OCI-LY1 (cell line): Measurements from ENCODE around the gene CSRP1.

ENCODE experiments used
- H2AFZ ChIP-seq: fragments of 200-600 bp; sonication (generic), shearing (Covaris generic); 2 replicates; pipeline ENCODE4 v1.6.0; 2014; ENCODE audit warnings: antibody characterized with exemption, mild to moderate bottlenecking, low read length
- H3F3A ChIP-seq: fragments of 200-600 bp; sonication (generic), shearing (Covaris generic); 2 replicates; pipeline ENCODE4 v1.6.0; 2014; ENCODE audit warnings: mild to moderate bottlenecking, antibody characterized with exemption, low read length, moderate library complexity; ENCODE audit not compliant: insufficient read depth
- H3K27ac ChIP-seq: fragments of 200-600 bp; sonication (generic); 2 replicates; pipeline ENCODE4 v1.5.1; 2014; ENCODE audit warnings: low read length, mixed run types, mild to moderate bottlenecking, low read depth; ENCODE audit not compliant: poor library complexity, severe bottlenecking
- H3K27me3 ChIP-seq: fragments of 200-600 bp; sonication (generic); 2 replicates; pipeline ENCODE4 v1.6.0; 2014; ENCODE audit warnings: antibody characterized with exemption, mild to moderate bottlenecking, low read length, moderate library complexity; ENCODE audit not compliant: insufficient read depth
- H3K36me3 ChIP-seq: fragments of 200-600 bp; sonication (generic); 2 replicates; pipeline ENCODE4 v1.6.1; 2014; ENCODE audit warnings: mild to moderate bottlenecking, antibody characterized with exemption, low read length, moderate library complexity, mixed read lengths; ENCODE audit not compliant: insufficient read depth
- H3K4me1 ChIP-seq: fragments of 200-600 bp; sonication (generic); 2 replicates; pipeline ENCODE4 v1.5.1; 2014; ENCODE audit warnings: mild to moderate bottlenecking, low read length, moderate library complexity; ENCODE audit not compliant: insufficient read depth, severe bottlenecking
- H3K4me2 ChIP-seq: fragments of 200-600 bp; sonication (generic), shearing (Covaris generic); 2 replicates; pipeline ENCODE4 v1.6.1; 2014; ENCODE audit warnings: low read length
- H3K4me3 ChIP-seq: fragments of 200-600 bp; sonication (generic); 2 replicates; pipeline ENCODE4 v1.5.1; 2014; ENCODE audit warnings: low read length, low read depth, mild to moderate bottlenecking, mixed read lengths; ENCODE audit not compliant: poor library complexity, severe bottlenecking
- H3K79me2 ChIP-seq: fragments of 200-600 bp; shearing (Covaris generic); 2 replicates; pipeline ENCODE4 v1.6.1; 2016; ENCODE audit warnings: mixed run types, low read length, mixed read lengths; ENCODE audit not compliant: insufficient read depth
- H3K9ac ChIP-seq: fragments of 200-600 bp; sonication (generic), shearing (Covaris generic); 2 replicates; pipeline ENCODE4 v1.6.1; 2014; ENCODE audit warnings: mild to moderate bottlenecking, low read length, mixed read lengths
- H3K9me2 ChIP-seq: fragments of 200-600 bp; sonication (generic), shearing (Covaris generic); 2 replicates; pipeline ENCODE4 v1.6.1; 2014; ENCODE audit warnings: low read depth, mild to moderate bottlenecking, low read length, mixed read lengths
- H3K9me3 ChIP-seq: fragments of 200-600 bp; shearing (Covaris generic); 2 replicates; pipeline ENCODE4 v1.6.1; 2014; ENCODE audit warnings: low read length, mixed read lengths
- H4K20me1 ChIP-seq: fragments of 200-600 bp; sonication (generic), shearing (Covaris generic); 2 replicates; pipeline ENCODE4 v1.6.0; 2016; ENCODE audit warnings: mild to moderate bottlenecking, low read length; ENCODE audit not compliant: insufficient read depth
- EZH2 ChIP-seq: fragments of 200-600 bp; sonication (generic), shearing (Covaris generic); IDR thresholded peaks from 2 replicates; pipeline ENCODE4 v1.8.0; 2017; ENCODE audit warnings: borderline replicate concordance, mixed run types, mild to moderate bottlenecking, antibody characterized with exemption, low read length, moderate library complexity, mixed read lengths
- TF ChIP-seq, protein P1 (sequence below): fragments of 200-600 bp; sonication (generic), shearing (Covaris generic); IDR thresholded peaks from 2 replicates; pipeline ENCODE4 v1.5.1; 2017; ENCODE audit warnings: mild to moderate bottlenecking, antibody characterized with exemption, low read length, moderate library complexity, mixed read lengths

CSRP1 gene

DNA sequence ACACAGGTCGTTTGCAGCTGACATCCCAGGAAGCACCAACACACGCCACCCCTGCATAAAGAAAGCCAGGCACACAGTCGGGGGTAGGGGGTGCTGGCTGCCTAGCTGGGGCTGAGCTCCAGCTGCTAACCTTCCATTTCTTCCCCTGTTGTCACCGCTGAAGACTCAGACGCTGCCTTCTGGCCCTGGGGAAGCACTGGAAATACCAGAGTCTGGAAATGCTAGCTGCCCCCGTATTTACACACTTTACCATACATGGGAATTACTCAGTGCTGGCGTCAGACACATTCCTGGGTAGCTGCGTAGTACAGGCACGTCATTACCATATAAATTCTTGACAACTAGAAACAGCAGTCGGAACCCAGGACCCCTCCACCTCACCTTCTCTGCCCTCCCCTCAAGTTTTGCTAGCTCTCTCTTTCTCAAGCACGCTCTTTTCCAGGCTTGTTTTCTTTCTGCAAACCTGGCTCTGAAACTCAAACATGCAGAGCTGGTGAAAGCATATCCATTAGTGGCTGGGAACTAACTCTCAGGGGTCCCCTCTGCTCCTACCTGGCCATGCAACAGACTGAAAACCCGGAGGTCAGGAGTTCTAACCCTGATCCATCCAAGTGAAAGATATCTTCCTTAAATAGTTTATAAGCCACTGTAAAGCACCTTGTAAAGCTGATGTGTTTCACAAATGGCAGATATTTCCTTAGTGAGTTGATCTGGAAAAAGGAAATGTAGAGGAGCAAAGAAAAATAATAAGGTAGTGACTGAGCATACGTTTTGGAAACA is 3.3 kb downstream of the CSRP1 start:
- 0 out of 2 replicates have a peak overlapping the region, but pooled peaks have one; percentile 7 for H3K4me2 ChIP-seq
- H3F3A ChIP-seq: no peaks in the 10 kb centered on the region
- H3K27me3 ChIP-seq: no peaks in the 10 kb centered on the region
- no peaks in the 10 kb centered on the region for H3K36me3 ChIP-seq
- H3K27ac ChIP-seq: no peak overlapping the region
- H3K79me2 ChIP-seq: no peaks in the 10 kb centered on the region
- no peaks in the 10 kb centered on the region for H3K9me2 ChIP-seq
- no peak overlapping the region for H2AFZ ChIP-seq
- H3K9me3 ChIP-seq: no peaks in the 10 kb centered on the region
- peaks cover 64% of the 10 kb centered on the region for H3K4me1 ChIP-seq
- H3K4me3 ChIP-seq: no peak overlapping the region
- H4K20me1 ChIP-seq: no peaks in the 10 kb centered on the region
- no peak for TF ChIP-seq EZH2
- TF ChIP-seq, protein P1, sequence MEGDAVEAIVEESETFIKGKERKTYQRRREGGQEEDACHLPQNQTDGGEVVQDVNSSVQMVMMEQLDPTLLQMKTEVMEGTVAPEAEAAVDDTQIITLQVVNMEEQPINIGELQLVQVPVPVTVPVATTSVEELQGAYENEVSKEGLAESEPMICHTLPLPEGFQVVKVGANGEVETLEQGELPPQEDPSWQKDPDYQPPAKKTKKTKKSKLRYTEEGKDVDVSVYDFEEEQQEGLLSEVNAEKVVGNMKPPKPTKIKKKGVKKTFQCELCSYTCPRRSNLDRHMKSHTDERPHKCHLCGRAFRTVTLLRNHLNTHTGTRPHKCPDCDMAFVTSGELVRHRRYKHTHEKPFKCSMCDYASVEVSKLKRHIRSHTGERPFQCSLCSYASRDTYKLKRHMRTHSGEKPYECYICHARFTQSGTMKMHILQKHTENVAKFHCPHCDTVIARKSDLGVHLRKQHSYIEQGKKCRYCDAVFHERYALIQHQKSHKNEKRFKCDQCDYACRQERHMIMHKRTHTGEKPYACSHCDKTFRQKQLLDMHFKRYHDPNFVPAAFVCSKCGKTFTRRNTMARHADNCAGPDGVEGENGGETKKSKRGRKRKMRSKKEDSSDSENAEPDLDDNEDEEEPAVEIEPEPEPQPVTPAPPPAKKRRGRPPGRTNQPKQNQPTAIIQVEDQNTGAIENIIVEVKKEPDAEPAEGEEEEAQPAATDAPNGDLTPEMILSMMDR: no peak
- no peak overlapping the region for H3K9ac ChIP-seq

DNA sequence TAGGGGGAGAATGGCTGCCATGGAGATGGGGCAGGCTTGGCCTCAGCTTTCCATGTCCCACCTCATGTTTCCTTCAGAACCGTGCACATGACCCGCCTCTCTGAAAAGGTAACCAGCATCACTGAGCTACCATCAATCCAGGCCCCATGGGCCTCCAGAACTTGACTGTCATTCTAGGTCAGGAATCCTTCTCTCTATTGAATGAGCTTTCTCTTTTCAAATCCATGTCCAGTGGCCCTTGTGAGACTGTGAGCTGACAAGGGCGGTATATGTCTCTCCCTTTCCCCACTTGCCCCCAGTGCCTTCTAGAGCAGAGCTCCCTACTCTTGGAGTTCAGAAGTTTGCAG is 4.4 kb downstream of the CSRP1 start:
- H3K9ac ChIP-seq: no peak overlapping the region
- no peak overlapping the region for H3K27ac ChIP-seq
- H2AFZ ChIP-seq: no peak overlapping the region
- no peaks in the 10 kb centered on the region for H3K9me3 ChIP-seq
- peaks cover 53% of the 10 kb centered on the region for H3K4me1 ChIP-seq
- H3K4me2 ChIP-seq: no peak overlapping the region
- no peak for TF ChIP-seq EZH2
- TF ChIP-seq, protein P1: no peak
- no peak overlapping the region for H3K4me3 ChIP-seq
- no peaks in the 10 kb centered on the region for H3K9me2 ChIP-seq
- H3K27me3 ChIP-seq: no peaks in the 10 kb centered on the region
- H4K20me1 ChIP-seq: no peaks in the 10 kb centered on the region
- H3K36me3 ChIP-seq: peaks cover 5% of the 10 kb centered on the region; the same call in 1 of the 2 replicates
- no peaks in the 10 kb centered on the region for H3F3A ChIP-seq
- no peaks in the 10 kb centered on the region for H3K79me2 ChIP-seq

DNA sequence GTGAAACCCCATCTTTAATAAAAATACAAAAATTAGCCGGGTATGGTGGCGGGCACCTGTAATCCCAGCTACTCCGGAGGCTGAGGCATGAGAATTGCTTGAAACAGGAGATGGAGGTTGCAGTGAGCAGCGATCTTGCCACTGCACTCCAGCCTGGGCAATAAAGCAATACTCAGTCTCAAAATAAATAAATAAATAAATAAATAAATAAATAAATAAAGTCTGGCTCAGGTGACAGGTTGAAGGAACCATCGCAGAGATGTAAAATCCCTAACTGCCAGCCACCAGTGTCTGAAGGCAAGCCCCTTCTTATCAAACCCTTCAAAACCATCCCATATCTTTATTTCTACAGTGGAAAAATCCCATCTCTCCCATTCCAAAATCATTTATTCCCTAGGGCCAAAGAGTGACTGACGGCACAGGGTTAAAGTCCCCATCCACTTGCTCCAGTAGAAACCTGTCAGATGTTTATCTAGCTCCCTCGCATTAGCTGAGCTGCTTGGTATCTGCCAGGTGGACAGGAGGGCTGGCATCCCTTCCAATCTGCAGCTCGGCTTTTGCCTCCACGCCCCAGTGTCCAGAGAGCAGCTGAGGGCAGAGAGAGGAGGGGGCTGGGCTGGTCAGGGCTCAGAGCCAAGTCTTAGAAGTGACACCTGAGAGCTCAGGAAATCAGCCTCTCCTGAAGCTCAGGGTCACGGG is 5.0 kb downstream of the CSRP1 start:
- Histone ChIP-seq H3K9me2 (no peaks in the 10 kb centered on the region), H2AFZ (no peak overlapping the region), H3K36me3 (peaks cover 5% of the 10 kb centered on the region; the same call in 1 of the 2 replicates), H3K27ac (no peak overlapping the region), H3K4me2 (no peak overlapping the region), H4K20me1 (no peaks in the 10 kb centered on the region), H3K79me2 (no peaks in the 10 kb centered on the region), H3K27me3 (no peaks in the 10 kb centered on the region), H3K9me3 (no peaks in the 10 kb centered on the region), H3K4me1 (peaks cover 48% of the 10 kb centered on the region), H3F3A (no peaks in the 10 kb centered on the region), H3K4me3 (no peak overlapping the region), H3K9ac (no peak overlapping the region)
- TF ChIP-seq, protein P1: no peak
- no peak for TF ChIP-seq EZH2
